Measurements from ENCODE around the gene PYDC1. TPM values are rescaled to one million over a fixed set of nuclear protein-coding genes. Genes with fewer than 3 reads are reported as not detected.
A peak's percentile ranks its signal among the peaks of the same experiment; 100 is the strongest.

The PYDC1 gene
- total RNA-seq, 1 donor from 2014 or later: not detected

DNA sequence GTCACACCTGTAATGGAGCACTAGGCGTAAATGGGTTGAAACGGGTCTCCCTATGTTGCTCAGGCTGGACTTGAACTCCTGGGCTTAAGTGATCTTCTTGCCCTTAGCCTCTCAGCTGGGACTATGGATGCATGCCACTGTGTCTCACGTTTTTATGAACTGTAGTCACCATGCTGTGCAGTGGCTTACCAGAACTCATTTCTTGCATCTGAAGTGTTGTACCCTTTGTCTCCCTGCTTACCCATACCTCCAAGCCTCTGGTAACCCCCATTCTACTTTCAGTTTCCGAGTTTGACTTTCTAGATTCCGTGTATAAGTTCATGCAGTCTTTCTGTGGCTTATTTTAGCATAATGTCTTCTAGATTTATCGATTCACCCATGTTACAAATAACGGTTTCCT is 22.0 kb downstream of the PYDC1 start:
- Mint-ChIP-seq H3K36me3 (ENCODE audit: low read depth) (peaks cover 56% of the 10 kb centered on the region), H3K4me1 (peaks cover 31% of the 10 kb centered on the region), H3K9me3 (no peaks in the 10 kb centered on the region), H3K27me3 (ENCODE audit: low read depth) (peaks cover 40% of the 10 kb centered on the region), H3K27ac (ENCODE audit: unreplicated experiment) (no peak overlapping the region), H3K4me3 (peak overlapping the region; percentile 62)
- no peak for TF ChIP-seq CTCF (conservative IDR thresholded peaks at IDR 0.05)
- DNase-seq (ENCODE audit: low read depth, low spot score): no peak

GRCh38 chr16:31193874-31194273 is 23.1 kb downstream of the PYDC1 start:
- no peaks in the 10 kb centered on the region for H3K9me3 Mint-ChIP-seq
- H3K27ac Mint-ChIP-seq (ENCODE audit: unreplicated experiment): no peak overlapping the region
- H3K36me3 Mint-ChIP-seq (ENCODE audit: low read depth): peaks cover 57% of the 10 kb centered on the region
- H3K4me1 Mint-ChIP-seq: peaks cover 23% of the 10 kb centered on the region
- DNase-seq (ENCODE audit: low read depth, low spot score): no peak
- peaks cover 32% of the 10 kb centered on the region for H3K27me3 Mint-ChIP-seq (ENCODE audit: low read depth)
- no peak overlapping the region for H3K4me3 Mint-ChIP-seq
- TF ChIP-seq CTCF (conservative IDR thresholded peaks at IDR 0.05): no peak

DNA sequence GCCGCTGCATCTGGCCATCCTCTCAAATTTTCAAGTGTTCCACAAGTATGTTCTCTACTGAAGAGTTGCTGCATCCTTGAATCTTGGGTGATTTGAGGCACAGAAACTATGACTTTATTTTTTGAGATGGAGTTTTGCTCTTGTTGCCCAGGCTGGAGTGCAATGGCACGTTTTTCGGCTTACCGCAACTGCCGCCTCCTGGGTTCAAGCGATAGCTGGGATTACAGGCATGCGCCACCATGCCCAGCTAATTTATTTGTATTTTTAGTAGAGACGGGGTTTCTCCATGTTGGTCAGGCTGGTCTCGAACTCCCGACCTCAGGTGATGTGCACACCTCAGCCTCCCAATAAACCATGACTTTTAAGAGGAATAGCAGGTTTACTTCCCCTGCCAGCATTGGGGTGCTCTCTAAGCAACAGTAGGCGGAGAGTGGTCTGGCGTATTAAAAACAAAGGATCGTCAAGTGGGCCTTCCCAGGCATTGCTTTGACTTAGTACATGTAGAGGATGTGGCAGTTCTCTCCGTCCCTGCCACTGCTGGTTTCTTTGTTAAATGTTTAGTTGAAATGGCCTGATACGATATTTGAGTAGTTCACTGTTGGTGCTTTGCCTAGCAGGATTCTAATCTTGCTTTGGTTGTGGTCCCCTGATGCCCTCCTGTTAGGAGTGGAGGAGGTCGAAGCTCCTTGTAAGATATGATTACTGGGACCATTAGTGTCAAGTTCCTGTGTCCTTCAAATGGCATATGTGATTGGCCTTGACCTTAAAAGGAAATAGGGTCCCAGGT is 23.9 kb downstream of the PYDC1 start:
- no peak for TF ChIP-seq CTCF (conservative IDR thresholded peaks at IDR 0.05)
- peak overlapping the region; percentile 62 for H3K4me3 Mint-ChIP-seq
- peaks cover 28% of the 10 kb centered on the region for H3K27me3 Mint-ChIP-seq (ENCODE audit: low read depth)
- H3K36me3 Mint-ChIP-seq (ENCODE audit: low read depth): peaks cover 59% of the 10 kb centered on the region
- H3K4me1 Mint-ChIP-seq: peaks cover 17% of the 10 kb centered on the region
- H3K9me3 Mint-ChIP-seq: no peaks in the 10 kb centered on the region
- DNase-seq (ENCODE audit: low read depth, low spot score): no peak
- H3K27ac Mint-ChIP-seq (ENCODE audit: unreplicated experiment): no peak overlapping the region

- peaks cover 38% of the 10 kb centered on the region for H3K27me3 Mint-ChIP-seq (ENCODE audit: low read depth)
- DNase-seq (ENCODE audit: low read depth, low spot score): no peak
- no peak overlapping the region for H3K27ac Mint-ChIP-seq (ENCODE audit: unreplicated experiment)
- H3K4me1 Mint-ChIP-seq: peaks cover 22% of the 10 kb centered on the region
- TF ChIP-seq CTCF (conservative IDR thresholded peaks at IDR 0.05): no peak
- H3K9me3 Mint-ChIP-seq: no peaks in the 10 kb centered on the region
- H3K4me3 Mint-ChIP-seq: peak overlapping the region; percentile 63
- H3K36me3 Mint-ChIP-seq (ENCODE audit: low read depth): peaks cover 69% of the 10 kb centered on the region
Measured at GRCh38 chr16:31191697-31192428, 25.1 kb downstream of the PYDC1 start.

DNA sequence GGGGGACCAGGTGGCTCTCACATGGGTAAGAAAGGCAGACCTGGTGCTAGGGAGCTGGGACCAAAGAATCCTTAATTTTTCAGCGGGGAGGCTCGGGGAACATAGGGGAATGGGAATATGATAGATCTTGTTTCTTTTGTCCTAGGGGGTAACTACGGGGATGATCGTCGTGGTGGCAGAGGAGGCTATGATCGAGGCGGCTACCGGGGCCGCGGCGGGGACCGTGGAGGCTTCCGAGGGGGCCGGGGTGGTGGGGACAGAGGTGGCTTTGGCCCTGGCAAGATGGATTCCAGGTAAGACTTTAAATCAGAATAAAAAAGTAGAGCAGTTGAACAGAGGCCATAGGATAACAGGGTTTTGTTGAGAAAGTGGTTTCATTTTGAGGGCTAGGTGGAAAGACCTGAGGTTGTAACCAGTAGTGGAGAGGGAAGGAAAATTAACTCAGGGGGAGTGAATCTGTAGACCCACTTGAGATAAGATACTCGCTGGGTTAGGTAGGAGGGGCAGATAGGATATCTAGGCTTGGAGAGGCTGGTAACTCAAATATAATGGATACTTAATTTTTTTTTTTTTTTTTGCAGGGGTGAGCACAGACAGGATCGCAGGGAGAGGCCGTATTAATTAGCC is 26.0 kb downstream of the PYDC1 start:
- peak overlapping the region; percentile 76 for H3K4me3 Mint-ChIP-seq
- H3K27me3 Mint-ChIP-seq (ENCODE audit: low read depth): peaks cover 38% of the 10 kb centered on the region
- peaks cover 31% of the 10 kb centered on the region for H3K4me1 Mint-ChIP-seq
- TF ChIP-seq CTCF (conservative IDR thresholded peaks at IDR 0.05): no peak
- no peaks in the 10 kb centered on the region for H3K9me3 Mint-ChIP-seq
- DNase-seq (ENCODE audit: low read depth, low spot score): no peak
- no peak overlapping the region for H3K27ac Mint-ChIP-seq (ENCODE audit: unreplicated experiment)
- peaks cover 73% of the 10 kb centered on the region for H3K36me3 Mint-ChIP-seq (ENCODE audit: low read depth)
